T-cell (primary cell): ENCODE measurements around the gene ARAP3. TPM values are rescaled to one million over a fixed set of nuclear protein-coding genes. Genes with fewer than 3 reads are reported as not detected.

Source experiments
- ATAC-seq, 4 experiments: fragments of 200-7000 bp in 3 of 4; fragments of 150-1000 bp in 1 of 4; cut with Tn5 transposase; replicated peaks in 1 of 4; 1 replicate in 3 of 4; 2 replicates in 1 of 4; pipeline ENCODE4 v1.10.0; 2021; ENCODE audit warnings: moderate library complexity in 3 of 4, mild to moderate bottlenecking in 2 of 4, moderate number of reproducible peaks in 1 of 4
- CTCF ChIA-PET, 2 donors: fragments of 300-600 bp; sonication (Branson Sonifier 250); formaldehyde crosslinking; loops; one replicate each; lab custom pipeline; 2022; ENCODE audit warnings: antibody characterized with exemption in 2 of 2; lab: Charles Lee
- POLR2A ChIA-PET, 2 donors: fragments of 300-600 bp; sonication (Branson Sonifier 250); formaldehyde crosslinking; loops; one replicate each; lab custom pipeline; 2022; ENCODE audit warnings: antibody characterized with exemption in 2 of 2; lab: Charles Lee
- DNase-seq, 35 experiments: peaks; one replicate each; pipeline versions ENCODE4 v3.0.0 to v3.0.0-alpha.2; 2013 to 2023
- H3K27ac ChIP-seq: one replicate; pipeline ENCODE4 v1.5.1; 2013; ENCODE audit warnings: low read length
- H3K27me3 ChIP-seq, 2 experiments: replicated peaks in 1 of 2; 1 replicate in 1 of 2; 2 replicates in 1 of 2; pipeline versions ENCODE4 v1.6.1 to v1.7.0; 2013; ENCODE audit warnings: low read length in 1 of 2, mixed read lengths in 1 of 2; ENCODE audit not compliant: control insufficient read depth in 2 of 2, insufficient read depth in 2 of 2; ENCODE audit errors: extremely low read depth in 1 of 2
- H3K36me3 ChIP-seq, 2 donors: 1 replicate in 1 of 2; 2 replicates in 1 of 2; pipeline versions ENCODE4 v1.6.1 to v1.7.0; 2013; ENCODE audit warnings: low read length in 1 of 2; ENCODE audit not compliant: control insufficient read depth in 2 of 2, insufficient read depth in 1 of 2; ENCODE audit errors: extremely low read depth in 1 of 2
- H3K4me1 ChIP-seq, 2 experiments: 1 replicate in 1 of 2; 2 replicates in 1 of 2; pipeline versions ENCODE4 v1.6.1 to v1.7.0; 2013; ENCODE audit warnings: low read length in 2 of 2, mixed read lengths in 1 of 2; ENCODE audit not compliant: insufficient read depth in 2 of 2, control insufficient read depth in 1 of 2; ENCODE audit errors: extremely low read depth in 1 of 2
- H3K4me3 ChIP-seq, 2 donors: 1 replicate in 1 of 2; 2 replicates in 1 of 2; pipeline versions ENCODE4 v1.5.1 to v1.7.0; 2013; ENCODE audit warnings: mild to moderate bottlenecking in 2 of 2, low read length in 1 of 2, moderate library complexity in 1 of 2; ENCODE audit not compliant: control insufficient read depth in 1 of 2; ENCODE audit errors: extremely low read depth in 1 of 2
- H3K9me3 ChIP-seq: 2 replicates; pipeline ENCODE4 v1.7.0; 2013
- H3K27ac Mint-ChIP-seq, 2 donors: one replicate each; pipeline ENCODE4 v1.8.0; 2020 to 2021; ENCODE audit warnings: mild to moderate bottlenecking in 2 of 2, mixed read lengths in 2 of 2
- H3K27me3 Mint-ChIP-seq, 2 donors: one replicate each; pipeline ENCODE4 v1.8.0; 2021 to 2022; ENCODE audit warnings: mixed read lengths in 2 of 2
- H3K36me3 Mint-ChIP-seq: one replicate; pipeline ENCODE4 v1.8.0; 2021; ENCODE audit warnings: mixed read lengths
- H3K4me1 Mint-ChIP-seq, 3 donors: one replicate each; pipeline ENCODE4 v1.8.0; 2020 to 2022; ENCODE audit warnings: mixed read lengths in 3 of 3, mild to moderate bottlenecking in 1 of 3
- H3K4me3 Mint-ChIP-seq, 3 donors: one replicate each; pipeline ENCODE4 v1.8.0; 2020 to 2022; ENCODE audit warnings: mild to moderate bottlenecking in 3 of 3, mixed read lengths in 3 of 3, moderate library complexity in 3 of 3
- H3K9me3 Mint-ChIP-seq, 3 donors: one replicate each; pipeline ENCODE4 v1.8.0; 2020 to 2022; ENCODE audit warnings: mixed read lengths in 3 of 3
- WGBS: methylation state at CpG from one replicate; pipeline ENCODE4 v1.1.5; 2013; ENCODE audit warnings: missing lambda C conversion rate; ENCODE audit not compliant: insufficient coverage; 5-methylcytosine and 5-hydroxymethylcytosine counted together
- total RNA-seq, 35 experiments: library from RNA in 6 of 35; stranded (reverse) in 6 of 35; fragments of 120-200 nt in 1 of 35; gene quantifications; one replicate each; pipeline versions ENCODE4 v1.2.1 to v1.2.4 and lab custom pipeline; 2013 to 2026

ARAP3 gene
- total RNA-seq, 5 donors from 2014 or later (not counting 1 experiment from before 2014, with no cell fraction given), result 1.2 to 25.6 (median 20.5) TPM

GRCh38 chr5:141641634-141642267, 40.3 kb downstream of the ARAP3 start:
- Histone ChIP-seq H3K27ac (no peak overlapping the region), H3K4me3 (no peak overlapping the region), H3K36me3 (peaks cover 9 to 51% of the 10 kb centered on the region in 2 donors), H3K9me3 (no peaks in the 10 kb centered on the region), H3K27me3 (no peaks in the 10 kb centered on the region), H3K4me1 (peaks cover 0 to 16% of the 10 kb centered on the region in 2 experiments)
- Mint-ChIP-seq H3K27me3 (no peaks in the 10 kb centered on the region), H3K4me3 (no peak overlapping the region), H3K4me1 (peaks cover 11 to 14% (median 12%) of the 10 kb centered on the region in 3 donors), H3K27ac (peak overlapping the region; percentile 16 to 69), H3K36me3 (peaks cover 25% of the 10 kb centered on the region), H3K9me3 (no peaks in the 10 kb centered on the region)
- ChIA-PET CTCF (interaction anchor here in 1 of 2 donors (0.5 to 0.9 kb wide), 2 partner anchors 23 to 473 kb away, joined by 3 to 6 read pairs; partner anchors contain the start of gene DIAPH1), POLR2A (interaction anchor here in 1 of 2 donors (0.5 kb wide), 1 partner anchor 10 kb away, joined by 5 read pairs; no protein-coding TSS in a partner anchor)
- 83% methylated on average over 2 of the region's 2 CpGs for WGBS
- ATAC-seq (no peak), DNase-seq (no peak)

GRCh38 chr5:141640698-141641097, 41.3 kb downstream of the ARAP3 start:
- no peak overlapping the region for H3K27ac ChIP-seq
- no peaks in the 10 kb centered on the region for H3K27me3 ChIP-seq
- 91% methylated on average over 7 of the region's 9 CpGs for WGBS
- no peak overlapping the region for H3K4me3 ChIP-seq
- peaks cover 18% of the 10 kb centered on the region for H3K36me3 Mint-ChIP-seq
- H3K4me1 ChIP-seq, result peaks cover 6 to 23% of the 10 kb centered on the region in 2 experiments
- ChIA-PET POLR2A (no interaction called here), CTCF (interaction anchor here (0.6 to 0.8 kb wide), 2 partner anchors 10 to 922 kb away, joined by 3 read pairs; no protein-coding TSS in a partner anchor)
- ATAC-seq, result no peak
- H3K27ac Mint-ChIP-seq, result peak overlapping the region; percentile 28 to 69
- peaks cover 6 to 41% of the 10 kb centered on the region in 2 donors for H3K36me3 ChIP-seq
- H3K27me3 Mint-ChIP-seq, result no peaks in the 10 kb centered on the region
- no peak for DNase-seq
- H3K4me1 Mint-ChIP-seq, result peaks cover 17 to 20% (median 18%) of the 10 kb centered on the region in 3 donors
- H3K4me3 Mint-ChIP-seq, result no peak overlapping the region
- no peaks in the 10 kb centered on the region for H3K9me3 Mint-ChIP-seq
- H3K9me3 ChIP-seq, result no peaks in the 10 kb centered on the region

- Histone ChIP-seq H3K27me3 (no peaks in the 10 kb centered on the region), H3K4me1 (peaks cover 7 to 29% of the 10 kb centered on the region in 2 experiments), H3K4me3 (no peak overlapping the region), H3K36me3 (peaks cover 6 to 34% of the 10 kb centered on the region in 2 donors), H3K27ac (no peak overlapping the region), H3K9me3 (no peaks in the 10 kb centered on the region)
- 96% methylated on average over 3 of the region's 3 CpGs for WGBS
- Mint-ChIP-seq H3K4me3 (no peak overlapping the region), H3K4me1 (peaks cover 24 to 27% (median 25%) of the 10 kb centered on the region in 3 donors), H3K27me3 (no peaks in the 10 kb centered on the region), H3K27ac (peak overlapping the region in 1 of 2 donors; percentile 69), H3K36me3 (peaks cover 15% of the 10 kb centered on the region), H3K9me3 (no peaks in the 10 kb centered on the region)
- ATAC-seq (no peak), DNase-seq (no peak)
- CTCF ChIA-PET, result no interaction called here
- POLR2A ChIA-PET, result no interaction called here
These were observed 42.0 kb downstream of the ARAP3 start for GRCh38 chr5:141640051-141640415.

DNA sequence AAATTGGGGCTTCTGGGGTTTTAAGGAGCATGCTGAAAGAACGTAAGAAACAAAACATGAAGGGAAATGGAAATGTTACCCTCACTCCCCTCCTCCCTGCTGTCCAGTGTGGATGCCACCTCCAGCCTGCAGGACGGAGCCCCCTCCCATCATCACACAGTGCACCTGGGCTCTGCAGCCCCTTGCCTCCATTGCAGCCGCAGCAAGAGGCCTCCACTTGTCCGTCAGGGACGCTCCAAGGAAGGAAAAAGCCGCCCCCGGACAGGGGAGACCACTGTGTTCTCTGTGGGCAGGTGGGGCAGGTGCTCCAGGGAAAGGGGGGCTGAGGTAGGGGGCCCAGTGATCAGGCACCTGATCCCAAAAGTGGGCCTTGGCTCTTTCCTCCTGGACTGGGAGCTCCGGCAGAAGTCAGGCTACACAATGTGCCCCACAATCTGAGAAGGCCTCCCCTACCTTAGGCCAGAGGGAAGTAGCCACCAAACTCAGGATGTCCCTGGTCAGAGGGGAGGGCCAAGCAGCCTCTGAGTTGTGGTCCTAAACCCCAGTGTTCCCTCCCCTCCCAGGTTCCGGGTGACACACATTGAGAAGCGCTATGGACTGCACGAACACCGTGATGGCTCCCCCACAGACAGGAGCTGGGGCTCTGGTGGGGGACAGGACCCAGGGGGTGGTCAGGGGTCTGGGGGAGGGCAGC, 42.5 kb downstream of the ARAP3 start:
- no peaks in the 10 kb centered on the region for H3K9me3 Mint-ChIP-seq
- no peak for ATAC-seq
- H3K36me3 ChIP-seq, result peaks cover 6 to 31% of the 10 kb centered on the region in 2 donors
- H3K4me3 Mint-ChIP-seq, result no peak overlapping the region
- no peaks in the 10 kb centered on the region for H3K27me3 ChIP-seq
- DNase-seq, result no peak
- no peak overlapping the region for H3K4me3 ChIP-seq
- peaks cover 29 to 32% (median 30%) of the 10 kb centered on the region in 3 donors for H3K4me1 Mint-ChIP-seq
- H3K9me3 ChIP-seq, result no peaks in the 10 kb centered on the region
- peak overlapping the region; percentile 46 to 93 for H3K27ac Mint-ChIP-seq
- peaks cover 9% of the 10 kb centered on the region for H3K36me3 Mint-ChIP-seq
- peaks cover 7 to 34% of the 10 kb centered on the region in 2 experiments for H3K4me1 ChIP-seq
- H3K27me3 Mint-ChIP-seq, result no peaks in the 10 kb centered on the region
- ChIA-PET POLR2A (no interaction called here), CTCF (no interaction called here)
- WGBS, result 92% methylated on average over 3 of the region's 12 CpGs
- no peak overlapping the region for H3K27ac ChIP-seq

DNA sequence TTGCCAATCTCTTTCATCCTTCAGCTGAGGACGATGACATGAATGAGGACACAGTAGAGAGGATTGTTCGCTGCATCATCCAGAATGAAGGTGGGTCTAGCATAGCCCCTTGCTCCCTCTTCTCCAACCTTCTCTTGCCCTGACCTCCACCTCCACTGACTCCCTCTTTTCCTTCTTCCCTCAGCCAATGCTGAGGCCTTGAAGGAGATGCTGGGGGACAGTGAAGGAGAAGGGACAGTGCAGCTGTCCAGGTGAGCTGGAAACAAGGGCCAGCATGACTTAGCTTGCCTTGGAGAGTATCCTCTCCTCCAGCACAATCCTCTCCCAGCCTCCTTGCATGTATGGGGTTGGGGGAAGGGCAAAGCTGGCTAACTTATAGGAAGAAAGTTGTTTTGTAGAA, 43.3 kb downstream of the ARAP3 start:
- H3K27me3 ChIP-seq, result no peaks in the 10 kb centered on the region

GRCh38 chr5:141637767-141638419, 44.1 kb downstream of the ARAP3 start:
- ATAC-seq (peak; percentile 33 to 44 (median 38)), DNase-seq (peak; percentile 24 to 77 (median 54))
- H3K4me1 Mint-ChIP-seq, result peaks cover 38 to 43% (median 41%) of the 10 kb centered on the region in 3 donors
- Histone ChIP-seq H3K4me1 (peaks cover 7 to 38% of the 10 kb centered on the region in 2 experiments), H3K4me3 (peak overlapping the region; percentile 90 to 99), H3K27me3 (no peaks in the 10 kb centered on the region), H3K27ac (peak overlapping the region; percentile 76), H3K9me3 (no peaks in the 10 kb centered on the region), H3K36me3 (peaks cover 3 to 29% of the 10 kb centered on the region in 2 donors)
- peak overlapping the region; percentile 84 to 92 (median 91) for H3K4me3 Mint-ChIP-seq
- H3K27ac Mint-ChIP-seq, result peak overlapping the region; percentile 92 to 93
- ChIA-PET CTCF (interaction anchor here (0.6 to 6.1 kb wide), 10 partner anchors 9 to 323 kb away, joined by 3 to 62 read pairs (median 8); partner anchors contain the start of genes ARAP3 (in 1 of the 2), DIAPH1 (in 1 of the 2) and FCHSD1 (in 1 of the 2)), POLR2A (interaction anchor here (0.9 to 1.7 kb wide), 3 partner anchors 13 to 21 kb away, joined by 3 to 4 read pairs (median 3); partner anchors contain the start of gene FCHSD1 (in 1 of the 2))
- WGBS, result 8% methylated on average over 31 of the region's 40 CpGs
- no peaks in the 10 kb centered on the region for H3K27me3 Mint-ChIP-seq
- peaks cover 13% of the 10 kb centered on the region for H3K36me3 Mint-ChIP-seq
- H3K9me3 Mint-ChIP-seq, result no peaks in the 10 kb centered on the region

More for the DNA sequence above, 43.3 kb downstream of the ARAP3 start:
- CTCF ChIA-PET, result interaction anchor here (0.5 to 1.2 kb wide), 2 partner anchors 8 to 75 kb away, joined by 3 read pairs; no protein-coding TSS in a partner anchor
- Mint-ChIP-seq H3K36me3 (peaks cover 13% of the 10 kb centered on the region), H3K27ac (peak overlapping the region; percentile 92 to 93), H3K27me3 (no peaks in the 10 kb centered on the region), H3K4me1 (peaks cover 36 to 38% (median 38%) of the 10 kb centered on the region in 3 donors), H3K4me3 (peak overlapping the region; percentile 84 to 92 (median 91)), H3K9me3 (no peaks in the 10 kb centered on the region)
- DNase-seq (no peak), ATAC-seq (no peak)
- H3K36me3 ChIP-seq, result peaks cover 3 to 34% of the 10 kb centered on the region in 2 donors
- no CpG with 5 or more reads among the region's 2 CpGs for WGBS
- H3K27ac ChIP-seq, result peak overlapping the region; percentile 76
- peaks cover 7 to 38% of the 10 kb centered on the region in 2 experiments for H3K4me1 ChIP-seq
- no peak overlapping the region for H3K4me3 ChIP-seq
- POLR2A ChIA-PET, result no interaction called here
- no peaks in the 10 kb centered on the region for H3K9me3 ChIP-seq
